ENCODE results near the gene HOPX. TPM values are rescaled to one million over a fixed set of nuclear protein-coding genes. Genes with fewer than 3 reads are reported as not detected.
"Not testable (repeated sequence)": the region's sequence is repeated elsewhere in the genome, so short reads cannot be mapped to it uniquely, and the experiment has no call there.

Gene HOPX
- total RNA-seq, 2 experiments from 2014 or later = 14.0 to 14.7 TPM

GRCh38 chr4:56613101-56613862 lies 67.8 kb downstream of the HOPX start:
- intact Hi-C loops (cut with micrococcal nuclease) = no loop called here
- H3K9me3 Mint-ChIP-seq = no peaks in the 10 kb centered on the region
- H3K27ac Mint-ChIP-seq = no peak overlapping the region
- no peaks in the 10 kb centered on the region for H3K4me1 Mint-ChIP-seq (ENCODE audit: low read depth)
- no peak for DNase-seq
- H3K36me3 Mint-ChIP-seq (ENCODE audit: low read depth) = no peaks in the 10 kb centered on the region
- peaks cover 8% of the 10 kb centered on the region for H3K27me3 Mint-ChIP-seq (ENCODE audit: low read depth)
- H3K4me3 Mint-ChIP-seq = no peak overlapping the region
- CTCF ChIA-PET = interaction anchor here (0.5 to 1.1 kb wide), 2 partner anchors 20 to 70 kb away, joined by 3 to 4 read pairs; no protein-coding TSS in a partner anchor

GRCh38 chr4:56612282-56612681 lies 68.8 kb downstream of the HOPX start:
- H3K9me3 Mint-ChIP-seq = no peaks in the 10 kb centered on the region

GRCh38 chr4:56611501-56611900 lies 69.6 kb downstream of the HOPX start:
- CTCF ChIA-PET = no interaction called here
- peaks cover under 1% of the 10 kb centered on the region for H3K27me3 Mint-ChIP-seq (ENCODE audit: low read depth)
- H3K4me1 Mint-ChIP-seq (ENCODE audit: low read depth) = no peaks in the 10 kb centered on the region
- intact Hi-C loops (cut with micrococcal nuclease) = no loop called here
- no peak for DNase-seq
- H3K9me3 Mint-ChIP-seq = no peaks in the 10 kb centered on the region
- no peak overlapping the region for H3K4me3 Mint-ChIP-seq
- H3K36me3 Mint-ChIP-seq (ENCODE audit: low read depth) = no peaks in the 10 kb centered on the region
- no peak overlapping the region for H3K27ac Mint-ChIP-seq

More at GRCh38 chr4:56612282-56612681, 68.8 kb downstream of the HOPX start:
- H3K27me3 Mint-ChIP-seq (ENCODE audit: low read depth) = no peaks in the 10 kb centered on the region
- no peaks in the 10 kb centered on the region for H3K36me3 Mint-ChIP-seq (ENCODE audit: low read depth)
- H3K4me3 Mint-ChIP-seq = no peak overlapping the region
- intact Hi-C loops (cut with micrococcal nuclease) = no loop called here
- H3K27ac Mint-ChIP-seq = no peak overlapping the region
- CTCF ChIA-PET = no interaction called here
- no peak for DNase-seq
- no peaks in the 10 kb centered on the region for H3K4me1 Mint-ChIP-seq (ENCODE audit: low read depth)

- H3K27me3 Mint-ChIP-seq (ENCODE audit: low read depth); H3K4me3 Mint-ChIP-seq; H3K4me1 Mint-ChIP-seq (ENCODE audit: low read depth); CTCF ChIA-PET; H3K36me3 Mint-ChIP-seq (ENCODE audit: low read depth); DNase-seq; H3K9me3 Mint-ChIP-seq; H3K27ac Mint-ChIP-seq; intact Hi-C loops (cut with micrococcal nuclease): not testable (repeated sequence)
Observed at GRCh38 chr4:56610170-56610569, 70.9 kb downstream of the HOPX start.

- Mint-ChIP-seq H3K27me3 (ENCODE audit: low read depth) (peaks cover 7% of the 10 kb centered on the region), H3K9me3 (no peaks in the 10 kb centered on the region), H3K27ac (no peak overlapping the region), H3K4me3 (no peak overlapping the region), H3K36me3 (ENCODE audit: low read depth) (no peaks in the 10 kb centered on the region), H3K4me1 (ENCODE audit: low read depth) (no peaks in the 10 kb centered on the region)
- no peak for DNase-seq
- CTCF ChIA-PET = no interaction called here
- intact Hi-C loops (cut with micrococcal nuclease) = no loop called here
Observed at GRCh38 chr4:56607926-56608325, 73.2 kb downstream of the HOPX start.

GRCh38 chr4:56606385-56606784 lies 74.7 kb downstream of the HOPX start:
- Mint-ChIP-seq H3K27me3 (ENCODE audit: low read depth) (peaks cover 7% of the 10 kb centered on the region), H3K36me3 (ENCODE audit: low read depth) (no peaks in the 10 kb centered on the region)
- CTCF ChIA-PET = no interaction called here

GRCh38 chr4:56605464-56605863 lies 75.6 kb downstream of the HOPX start:
- H3K27me3 Mint-ChIP-seq (ENCODE audit: low read depth); H3K4me3 Mint-ChIP-seq; H3K9me3 Mint-ChIP-seq; CTCF ChIA-PET; H3K36me3 Mint-ChIP-seq (ENCODE audit: low read depth); DNase-seq; H3K4me1 Mint-ChIP-seq (ENCODE audit: low read depth); H3K27ac Mint-ChIP-seq; intact Hi-C loops (cut with micrococcal nuclease): not testable (repeated sequence)

More at GRCh38 chr4:56606385-56606784, 74.7 kb downstream of the HOPX start:
- no peak overlapping the region for H3K27ac Mint-ChIP-seq
- DNase-seq = no peak
- no peaks in the 10 kb centered on the region for H3K4me1 Mint-ChIP-seq (ENCODE audit: low read depth)
- intact Hi-C loops (cut with micrococcal nuclease) = no loop called here
- H3K4me3 Mint-ChIP-seq = no peak overlapping the region
- H3K9me3 Mint-ChIP-seq = no peaks in the 10 kb centered on the region

- Mint-ChIP-seq H3K4me3 (no peak overlapping the region), H3K9me3 (peaks cover 6% of the 10 kb centered on the region), H3K36me3 (ENCODE audit: low read depth) (no peaks in the 10 kb centered on the region), H3K4me1 (ENCODE audit: low read depth) (no peaks in the 10 kb centered on the region), H3K27ac (no peak overlapping the region), H3K27me3 (ENCODE audit: low read depth) (peaks cover 10% of the 10 kb centered on the region)
- CTCF ChIA-PET = no interaction called here
- no peak for DNase-seq
- intact Hi-C loops (cut with micrococcal nuclease) = no loop called here
Observed at GRCh38 chr4:56603297-56603696, 77.8 kb downstream of the HOPX start.

Other genes with a start within 250 kb of the HOPX start
- gene PPAT, start 245.7 kb downstream of the HOPX start, total RNA-seq = 10 to 100 TPM; 35.2 to 40.6 TPM
- gene PAICS, start 245.0 kb downstream of the HOPX start, total RNA-seq = 100 to 1,000 TPM; 361 to 370 TPM
- 100 to 1,000 TPM; 200 to 212 TPM for gene SRP72, start 213.7 kb downstream of the HOPX start, total RNA-seq
- gene ARL9, start 175.5 kb downstream of the HOPX start, total RNA-seq = under 1 TPM; 0.21 to 0.27 TPM
- 1 to 10 TPM in 1 of 2 experiments, under 1 TPM in 1; 0.83 to 1.4 TPM for gene SPINK2, start 140.4 kb upstream of the HOPX start, total RNA-seq
- gene REST, start 226.6 kb upstream of the HOPX start, total RNA-seq = 10 to 100 TPM; 35.6 to 36.8 TPM

Measured in activated naive CD4-positive, alpha-beta T cell treated with anti-CD3 and anti-CD28 coated beads for 36 hours (primary cell).